ENCODE measurements around the gene SPECC1. TPM values are rescaled to one million over a fixed set of nuclear protein-coding genes. Genes with fewer than 3 reads are reported as not detected.
"Not testable (repeated sequence)": the region's sequence is repeated elsewhere in the genome, so short reads cannot be mapped to it uniquely, and the experiment has no call there.

Gene SPECC1
- total RNA-seq, 2 experiments from 2014 or later: 15.4 to 17.0 TPM

- Mint-ChIP-seq H3K9me3 (peaks cover 3% of the 10 kb centered on the region), H3K4me1 (ENCODE audit: low read depth) (peaks cover 19% of the 10 kb centered on the region), H3K27ac (no peak overlapping the region), H3K36me3 (peaks cover 3% of the 10 kb centered on the region), H3K27me3 (no peaks in the 10 kb centered on the region), H3K4me3 (no peak overlapping the region)
- no peak for DNase-seq
- intact Hi-C loops (cut with micrococcal nuclease): no loop called here
- ChIA-PET POLR2A (no interaction called here), CTCF (interaction anchor here (0.8 to 0.9 kb wide), 2 partner anchors 18 to 122 kb away, joined by 3 read pairs; no protein-coding TSS in a partner anchor)
Measured at GRCh38 chr17:20244671-20245070, 235.5 kb downstream of the SPECC1 start.

GRCh38 chr17:20246692-20247091 is 237.5 kb downstream of the SPECC1 start:
- Mint-ChIP-seq H3K36me3 (peaks cover 3% of the 10 kb centered on the region), H3K4me1 (ENCODE audit: low read depth) (peaks cover 21% of the 10 kb centered on the region), H3K9me3 (peaks cover 3% of the 10 kb centered on the region), H3K4me3 (no peak overlapping the region), H3K27me3 (no peaks in the 10 kb centered on the region), H3K27ac (no peak overlapping the region)
- ChIA-PET POLR2A (no interaction called here), CTCF (interaction anchor here (1.0 to 2.5 kb wide), 2 partner anchors 20 to 75 kb away, joined by 3 to 11 read pairs; no protein-coding TSS in a partner anchor)
- intact Hi-C loops (cut with micrococcal nuclease): no loop called here
- no peak for DNase-seq

GRCh38 chr17:20253323-20253722 is 244.2 kb downstream of the SPECC1 start:
- H3K4me3 Mint-ChIP-seq: no peak overlapping the region
- POLR2A ChIA-PET: interaction anchor here (0.6 kb wide), 1 partner anchor 92 kb away, joined by 3 read pairs; no protein-coding TSS in a partner anchor
- H3K36me3 Mint-ChIP-seq: peaks cover 10% of the 10 kb centered on the region
- intact Hi-C loops (cut with micrococcal nuclease): no loop called here
- H3K9me3 Mint-ChIP-seq: peaks cover 7% of the 10 kb centered on the region
- no peak overlapping the region for H3K27ac Mint-ChIP-seq
- no peaks in the 10 kb centered on the region for H3K27me3 Mint-ChIP-seq
- no peak for DNase-seq
- peaks cover 17% of the 10 kb centered on the region for H3K4me1 Mint-ChIP-seq (ENCODE audit: low read depth)
- CTCF ChIA-PET: no interaction called here

GRCh38 chr17:20254541-20254940 is 245.4 kb downstream of the SPECC1 start:
- Mint-ChIP-seq H3K9me3 (peaks cover 9% of the 10 kb centered on the region), H3K27ac (no peak overlapping the region), H3K36me3 (peaks cover 13% of the 10 kb centered on the region), H3K4me1 (ENCODE audit: low read depth) (peaks cover 16% of the 10 kb centered on the region), H3K27me3 (no peaks in the 10 kb centered on the region), H3K4me3 (no peak overlapping the region)
- intact Hi-C loops (cut with micrococcal nuclease): no loop called here
- no peak for DNase-seq
- CTCF ChIA-PET: no interaction called here
- POLR2A ChIA-PET: no interaction called here

GRCh38 chr17:20256144-20256543 is 247.0 kb downstream of the SPECC1 start:
- intact Hi-C loops (cut with micrococcal nuclease): no loop called here
- H3K27ac Mint-ChIP-seq: no peak overlapping the region
- H3K9me3 Mint-ChIP-seq: peaks cover 9% of the 10 kb centered on the region
- ChIA-PET POLR2A (no interaction called here), CTCF (interaction anchor here (0.6 kb wide), 1 partner anchor 23 kb away, joined by 3 read pairs; no protein-coding TSS in a partner anchor)
- H3K27me3 Mint-ChIP-seq: no peaks in the 10 kb centered on the region
- no peak overlapping the region for H3K4me3 Mint-ChIP-seq
- H3K36me3 Mint-ChIP-seq: peaks cover 13% of the 10 kb centered on the region
- DNase-seq: no peak
- peaks cover 13% of the 10 kb centered on the region for H3K4me1 Mint-ChIP-seq (ENCODE audit: low read depth)

- Mint-ChIP-seq H3K27me3 (no peaks in the 10 kb centered on the region), H3K9me3 (peaks cover 9% of the 10 kb centered on the region), H3K27ac (no peak overlapping the region), H3K4me1 (ENCODE audit: low read depth) (peaks cover 16% of the 10 kb centered on the region), H3K4me3 (no peak overlapping the region), H3K36me3 (peaks cover 15% of the 10 kb centered on the region)
- ChIA-PET POLR2A (no interaction called here), CTCF (no interaction called here)
- intact Hi-C loops (cut with micrococcal nuclease): no loop called here
- no peak for DNase-seq
Measured at GRCh38 chr17:20257008-20257407, 247.8 kb downstream of the SPECC1 start.

GRCh38 chr17:20257798-20258197 is 248.6 kb downstream of the SPECC1 start:
- no peaks in the 10 kb centered on the region for H3K27me3 Mint-ChIP-seq
- no peak overlapping the region for H3K4me3 Mint-ChIP-seq
- H3K36me3 Mint-ChIP-seq: peaks cover 15% of the 10 kb centered on the region
- H3K27ac Mint-ChIP-seq: no peak overlapping the region
- POLR2A ChIA-PET: no interaction called here
- peaks cover 24% of the 10 kb centered on the region for H3K4me1 Mint-ChIP-seq (ENCODE audit: low read depth)
- CTCF ChIA-PET: no interaction called here
- H3K9me3 Mint-ChIP-seq: peaks cover 9% of the 10 kb centered on the region
- intact Hi-C loops (cut with micrococcal nuclease): no loop called here
- DNase-seq: no peak

- Mint-ChIP-seq H3K36me3 (peaks cover 15% of the 10 kb centered on the region), H3K4me1 (ENCODE audit: low read depth) (peaks cover 19% of the 10 kb centered on the region), H3K9me3 (peaks cover 9% of the 10 kb centered on the region), H3K27me3 (no peaks in the 10 kb centered on the region), H3K4me3 (no peak overlapping the region), H3K27ac (no peak overlapping the region)
- ChIA-PET CTCF (no interaction called here), POLR2A (no interaction called here)
- no peak for DNase-seq
- intact Hi-C loops (cut with micrococcal nuclease): no loop called here
Measured at GRCh38 chr17:20259668-20260067, 250.5 kb downstream of the SPECC1 start.

GRCh38 chr17:20260268-20260667 is 251.1 kb downstream of the SPECC1 start:
- H3K4me3 Mint-ChIP-seq: no peak overlapping the region
- H3K27me3 Mint-ChIP-seq: no peaks in the 10 kb centered on the region
- ChIA-PET POLR2A (no interaction called here), CTCF (no interaction called here)
- peaks cover 25% of the 10 kb centered on the region for H3K4me1 Mint-ChIP-seq (ENCODE audit: low read depth)
- intact Hi-C loops (cut with micrococcal nuclease): no loop called here
- no peak for DNase-seq
- peaks cover 15% of the 10 kb centered on the region for H3K36me3 Mint-ChIP-seq
- no peak overlapping the region for H3K27ac Mint-ChIP-seq
- peaks cover 9% of the 10 kb centered on the region for H3K9me3 Mint-ChIP-seq

GRCh38 chr17:20262226-20263114 is 253.3 kb downstream of the SPECC1 start:
- intact Hi-C loops (cut with micrococcal nuclease): loop anchor here (1.0 kb wide), 1 partner anchor 9 kb away; no protein-coding TSS in a partner anchor
- Mint-ChIP-seq H3K36me3 (peaks cover 15% of the 10 kb centered on the region), H3K4me1 (ENCODE audit: low read depth) (peaks cover 37% of the 10 kb centered on the region), H3K4me3 (no peak overlapping the region), H3K27me3 (no peaks in the 10 kb centered on the region), H3K27ac (no peak overlapping the region), H3K9me3 (peaks cover 9% of the 10 kb centered on the region)
- CTCF ChIA-PET: interaction anchor here (0.6 to 1.2 kb wide), 2 partner anchors 13 to 35 kb away, joined by 3 to 5 read pairs; no protein-coding TSS in a partner anchor
- DNase-seq: no peak
- POLR2A ChIA-PET: no interaction called here

GRCh38 chr17:20263115-20263433 is 253.9 kb downstream of the SPECC1 start:
- H3K27me3 Mint-ChIP-seq; DNase-seq; H3K9me3 Mint-ChIP-seq; H3K27ac Mint-ChIP-seq; intact Hi-C loops (cut with micrococcal nuclease); POLR2A ChIA-PET; H3K36me3 Mint-ChIP-seq; H3K4me3 Mint-ChIP-seq: not testable (repeated sequence)
- peaks cover 43% of the 10 kb centered on the region for H3K4me1 Mint-ChIP-seq (ENCODE audit: low read depth)
- CTCF ChIA-PET: interaction anchor here (1.2 kb wide), 1 partner anchor 36 kb away, joined by 5 read pairs; no protein-coding TSS in a partner anchor

GRCh38 chr17:20263595-20263994 is 254.4 kb downstream of the SPECC1 start:
- intact Hi-C loops (cut with micrococcal nuclease): no loop called here
- H3K27ac Mint-ChIP-seq: peak overlapping the region; percentile 18
- H3K27me3 Mint-ChIP-seq: no peaks in the 10 kb centered on the region
- no peak overlapping the region for H3K4me3 Mint-ChIP-seq
- H3K9me3 Mint-ChIP-seq: peaks cover 2% of the 10 kb centered on the region
- POLR2A ChIA-PET: no interaction called here
- no peak for DNase-seq
- CTCF ChIA-PET: no interaction called here
- peaks cover 4% of the 10 kb centered on the region for H3K36me3 Mint-ChIP-seq
- peaks cover 48% of the 10 kb centered on the region for H3K4me1 Mint-ChIP-seq (ENCODE audit: low read depth)

GRCh38 chr17:20264996-20265395 is 255.8 kb downstream of the SPECC1 start:
- H3K27ac Mint-ChIP-seq: no peak overlapping the region
- ChIA-PET CTCF (no interaction called here), POLR2A (no interaction called here)
- intact Hi-C loops (cut with micrococcal nuclease): no loop called here
- no peak overlapping the region for H3K4me3 Mint-ChIP-seq
- H3K9me3 Mint-ChIP-seq: no peaks in the 10 kb centered on the region
- no peaks in the 10 kb centered on the region for H3K27me3 Mint-ChIP-seq
- H3K36me3 Mint-ChIP-seq: peaks cover 2% of the 10 kb centered on the region
- peaks cover 58% of the 10 kb centered on the region for H3K4me1 Mint-ChIP-seq (ENCODE audit: low read depth)
- DNase-seq: no peak
